Heart right ventricle (tissue), 16 donors: Measurements from ENCODE around the gene CMYA5. TPM values are rescaled to one million over a fixed set of nuclear protein-coding genes. Genes with fewer than 3 reads are reported as not detected.

ENCODE experiments used
- ATAC-seq, 8 donors: fragments of 200-7000 bp; cut with Tn5 transposase; one replicate each; pipeline ENCODE4 v1.9.1; 2020; ENCODE audit warnings: mild to moderate bottlenecking in 8 of 8, moderate library complexity in 8 of 8, moderate number of reproducible peaks in 1 of 8
- DNase-seq, 2 donors: peaks; one replicate each; pipeline ENCODE4 v3.0.0-alpha.2; 2020
- H3K27ac ChIP-seq, 10 donors: fragments of 200-600 bp; sonication (generic) in 2 of 10; one replicate each; pipeline versions ENCODE4 v1.5.0 to v1.8.0; 2020 to 2022; ENCODE audit warnings: mild to moderate bottlenecking in 3 of 10
- H3K27me3 ChIP-seq, 7 donors: fragments of 200-600 bp; one replicate each; pipeline ENCODE4 v1.8.0; 2021 to 2022; ENCODE audit warnings: mild to moderate bottlenecking in 2 of 7
- H3K36me3 ChIP-seq, 9 donors: fragments of 200-600 bp; sonication (generic) in 1 of 9; one replicate each; pipeline versions ENCODE4 v1.5.0 to v1.8.0; 2020 to 2022; ENCODE audit warnings: mild to moderate bottlenecking in 2 of 9
- H3K4me1 ChIP-seq, 9 donors: fragments of 200-600 bp; sonication (generic) in 1 of 9; one replicate each; pipeline versions ENCODE4 v1.5.0 to v1.8.0; 2020 to 2022; ENCODE audit warnings: mild to moderate bottlenecking in 4 of 9
- H3K4me3 ChIP-seq, 10 donors: fragments of 200-600 bp; sonication (generic) in 2 of 10; one replicate each; pipeline versions ENCODE4 v1.5.0 to v1.8.0; 2020 to 2022; ENCODE audit warnings: mild to moderate bottlenecking in 7 of 10, moderate library complexity in 2 of 10
- H3K9me3 ChIP-seq, 11 donors: fragments of 200-600 bp in 10 of 11; sonication (generic) in 2 of 11; one replicate each; pipeline versions ENCODE4 v1.5.0 to v1.8.0; 2013 to 2022; ENCODE audit warnings: mild to moderate bottlenecking in 2 of 11, control low read depth in 1 of 11, moderate library complexity in 1 of 11
- CTCF ChIP-seq, 9 donors: fragments of 200-600 bp; sonication (generic) in 2 of 9; IDR thresholded peaks; one replicate each; pipeline versions ENCODE4 v1.5.0 to v1.8.0; 2021 to 2022; ENCODE audit warnings: antibody characterized with exemption in 9 of 9, mild to moderate bottlenecking in 5 of 9, moderate library complexity in 1 of 9
- WGBS, 2 donors: extraction: QIAGEN DNeasy Blood & Tissue Kit; methylation state at CpG; one replicate each; pipeline ENCODE4 v1.1.7; 2013; ENCODE audit warnings: inconsistent platforms in 1 of 2; 5-methylcytosine and 5-hydroxymethylcytosine counted together
- intact Hi-C, 10 donors: fragments of 100-400 bp; cut with DNase I; formaldehyde crosslinking; loops; one replicate each; pipeline versions ENCODE4 v1.11.1 to v1.14.2; 2022
- polyA plus RNA-seq, 2 donors: library from polyadenylated mRNA; stranded (reverse); fragments of 200-250 nt; gene quantifications; one replicate each; pipeline ENCODE4 v1.2.3, GENCODE V29; 2013
- total RNA-seq, 10 donors: library from RNA; stranded (reverse); fragmentation: NEBNext Ultra II Directional in 3 of 10; extraction: Animal tissue kit (Norgen Biotek cat#: 25700) in 3 of 10; gene quantifications; one replicate each; pipeline versions ENCODE4 v1.2.1 to v1.2.4, GENCODE V29; 2021 to 2023
- donor health status: Arrhythmogenic right ventricular cardiomyopathy.
- donor health status: ischemic (EF 13 %, LVEDD 7.1; RV severe dilation, severe dysfunction).
- donor health status: healthy with polysubstance abuse.
- donor health status: DM: no; HTN: yes; CAD: no.
- donor health status: DM: no; HTN: no; CAD: no.
- donor health status: ischemic (EF 25% LVEDD 6.9; RV normal size, moderate dysfunction).
- donor health status: ischemic (EF 25% LVEDD 5.7; RV mildly dilated, moderate dysfunction).
- donor health status: healthy.
- donor health status: DM: yes; HTN: yes; CAD: no.
- donor health status: Ischemic cardiomyopathy.
- donor health status: ischemic (EF 35%, LVEDD 5.7; RV mildly dilated, moderate dysfunction).
- donor health status: nonischemic (EF 11% LVEDD 7.7; RV severe dilation, severe dysfunction).
- donor health status: DM: yes; HTN: yes; CAD: no.
- donor health status: PGD.
- donor health status: ischemic (EF 29% LVEDD 5.4; RV normal size, mild dysfunction).
- donor health status: nonischemic (EF 23%, LVEDD 6.1; RV moderate dilation, normal function).

The CMYA5 gene
- total and polyA plus RNA-seq, 12 donors = 202 to 1,721 (median 979) TPM

DNA sequence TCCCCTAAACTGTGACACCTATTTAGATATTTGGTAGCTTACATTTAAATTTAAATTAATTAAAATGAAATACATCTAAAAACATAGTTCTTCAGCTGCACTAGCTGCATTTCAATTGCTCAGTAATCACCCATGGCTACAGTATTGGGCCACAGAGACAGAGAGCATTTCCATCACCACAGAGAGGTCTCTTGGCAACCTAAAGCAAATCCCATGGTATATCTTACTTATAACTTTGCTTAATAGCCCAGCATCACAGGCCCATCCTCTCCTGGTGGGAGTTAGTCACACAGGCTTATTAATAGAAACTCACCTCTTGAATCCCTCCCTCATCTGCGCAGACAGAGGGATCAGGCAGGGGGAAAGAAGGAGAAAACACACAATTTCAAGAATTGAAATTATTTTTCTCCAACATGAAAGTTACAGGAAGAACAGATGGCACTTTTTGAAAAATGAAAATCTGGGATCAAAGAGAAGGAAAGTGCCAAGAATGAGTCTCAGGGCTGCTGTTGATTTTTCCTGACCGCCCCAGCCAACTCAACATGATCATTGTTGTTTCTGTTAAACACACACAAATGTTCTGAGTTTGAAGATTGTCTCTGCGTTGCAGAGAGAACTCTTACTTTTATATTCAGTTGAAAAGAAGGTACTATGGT lies 144.6 kb downstream of the CMYA5 start:
- Histone ChIP-seq H3K27ac (peak overlapping the region in 4 of 10 donors; percentile 38 to 69 (median 45)), H3K36me3 (no peaks in the 10 kb centered on the region), H3K4me3 (no peak overlapping the region), H3K9me3 (no peaks in the 10 kb centered on the region), H3K4me1 (peaks cover 0 to 41% (median 28%) of the 10 kb centered on the region in 9 donors), H3K27me3 (no peaks in the 10 kb centered on the region)
- intact Hi-C loops = no loop called here
- WGBS, 2 donors = 80 to 81% methylated on average over 3 of the region's 3 CpGs
- no peak for TF ChIP-seq CTCF (IDR thresholded peaks at IDR 0.05)
- DNase-seq (no peak), ATAC-seq (no peak)

DNA sequence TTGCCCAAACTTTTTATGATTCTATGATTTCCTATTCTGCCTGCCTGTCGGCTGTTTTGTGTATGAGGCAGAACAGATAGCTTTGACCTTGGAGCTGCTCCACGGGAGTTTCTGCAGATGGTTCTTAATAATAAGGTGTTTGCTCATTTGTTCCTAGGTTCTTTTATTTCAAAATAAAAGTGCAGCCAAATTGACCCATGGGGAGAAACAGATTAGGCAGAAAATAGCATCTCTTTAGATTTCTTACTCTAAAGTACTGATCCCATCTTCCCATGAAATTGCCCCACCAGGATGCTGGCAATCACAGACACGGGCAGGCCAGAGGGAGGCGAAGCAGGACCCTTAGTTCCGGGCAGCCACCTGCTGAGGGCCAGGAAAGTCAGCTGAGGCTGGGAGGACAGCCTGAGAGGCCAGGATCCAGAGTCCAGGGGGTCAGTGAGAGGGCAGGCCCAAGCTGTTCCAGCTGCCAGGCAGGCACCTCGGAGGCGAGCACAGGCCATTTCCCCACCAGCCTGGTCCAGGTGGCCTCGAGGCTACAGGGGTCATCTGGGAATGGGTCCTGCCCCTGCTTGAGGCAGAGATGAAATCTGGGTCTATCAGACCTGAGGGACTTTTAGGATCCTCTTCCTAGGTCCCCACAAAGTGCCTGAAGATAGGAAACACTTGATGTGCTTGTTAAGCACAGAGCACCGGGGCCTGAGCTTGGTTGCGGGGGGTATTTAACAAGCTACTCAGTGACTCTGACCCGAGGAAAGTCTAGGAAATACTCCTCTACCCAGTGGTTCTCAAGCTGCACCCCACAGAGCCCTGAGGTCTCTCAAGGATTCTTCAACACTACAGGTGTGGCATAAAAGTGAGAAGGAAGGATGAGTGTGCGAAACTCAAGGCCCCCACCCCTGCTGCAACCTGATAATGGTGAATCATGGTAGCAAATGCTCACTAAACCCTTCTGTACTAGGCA lies 145.4 kb downstream of the CMYA5 start:
- TF ChIP-seq CTCF (IDR thresholded peaks at IDR 0.05) = no peak
- ATAC-seq = peak in 3 of 8 donors; percentile 4 to 43 (median 19)
- intact Hi-C loops = no loop called here

DNA sequence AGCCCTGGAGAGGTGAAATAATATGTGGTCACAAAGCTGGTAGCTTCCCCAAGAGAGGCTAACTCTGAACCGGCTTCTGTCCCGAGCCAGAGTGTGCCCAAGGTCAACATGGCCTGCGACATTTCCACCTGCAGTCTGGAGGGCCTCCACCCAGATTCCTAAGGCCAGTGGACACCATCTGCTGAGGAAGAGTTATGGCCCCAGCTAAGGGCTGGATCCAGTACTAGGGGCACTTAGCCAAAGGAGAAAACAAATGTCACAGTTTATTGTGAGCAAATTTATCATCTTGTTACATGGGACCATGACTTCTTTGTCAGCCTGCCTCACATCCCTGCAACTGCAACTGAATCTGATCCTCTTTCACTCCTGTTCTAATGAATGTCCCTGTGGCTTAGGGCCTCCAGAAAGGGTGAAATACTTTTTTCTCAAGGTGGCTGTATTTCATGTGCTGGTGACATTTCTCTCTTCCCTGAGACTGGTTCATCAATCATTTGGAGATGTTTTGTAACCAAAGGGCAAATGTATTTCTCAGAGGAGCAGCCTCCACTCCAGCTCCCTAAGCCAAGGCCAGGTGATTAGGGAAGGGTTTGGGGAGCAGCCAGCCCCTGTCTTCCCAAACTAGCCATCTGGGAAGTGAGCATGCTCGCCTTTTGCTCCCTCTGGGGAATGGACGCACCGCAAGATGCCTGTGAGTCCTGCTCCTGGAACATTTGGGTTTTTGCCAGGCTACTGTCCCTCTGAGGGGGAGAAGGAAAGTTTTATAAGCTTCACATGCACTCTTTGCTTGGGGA lies 148.3 kb downstream of the CMYA5 start:
- no peaks in the 10 kb centered on the region for H3K9me3 ChIP-seq
- no peak overlapping the region for H3K4me3 ChIP-seq
- no peak for TF ChIP-seq CTCF (IDR thresholded peaks at IDR 0.05)
- peak overlapping the region in 2 of 10 donors; percentile 12 to 21 for H3K27ac ChIP-seq
- ATAC-seq (peak in 1 of 8 donors; percentile 6), DNase-seq (no peak)
- intact Hi-C loops = no loop called here
- no peaks in the 10 kb centered on the region for H3K27me3 ChIP-seq
- WGBS, 2 donors = 56 to 73% methylated on average over 6 of the region's 6 CpGs
- H3K36me3 ChIP-seq = no peaks in the 10 kb centered on the region
- peaks cover 0 to 44% (median 18%) of the 10 kb centered on the region in 9 donors for H3K4me1 ChIP-seq

More for the DNA sequence above, 145.4 kb downstream of the CMYA5 start:
- no peak for DNase-seq
- Histone ChIP-seq H3K27me3 (no peaks in the 10 kb centered on the region), H3K36me3 (no peaks in the 10 kb centered on the region), H3K9me3 (no peaks in the 10 kb centered on the region), H3K27ac (peak overlapping the region in 4 of 10 donors; percentile 38 to 69 (median 45)), H3K4me3 (no peak overlapping the region), H3K4me1 (peaks cover 0 to 41% (median 28%) of the 10 kb centered on the region in 9 donors)
- 72 to 79% methylated on average over 12 of the region's 12 CpGs for WGBS, 2 donors
